ENCODE measurements around the gene HLA-E. TPM values are rescaled to one million over a fixed set of nuclear protein-coding genes. Genes with fewer than 3 reads are reported as not detected.

Gene HLA-E
- total and polyA plus RNA-seq, 2 donors (not counting 3 experiments of a cell fraction or from before 2014, with no cell fraction given) = 271 to 298 TPM

GRCh38 chr6:30453508-30454116, 35.7 kb upstream of the HLA-E start:
- no peaks in the 10 kb centered on the region for H4K20me1 ChIP-seq (replicated peaks; ENCODE audit: control insufficient read depth, extremely low read depth, insufficient read depth, low read length)
- FAIRE-seq = peak; percentile 94
- no peak overlapping the region for H3K9ac ChIP-seq (replicated peaks; ENCODE audit: extremely low read depth, insufficient read depth, low read length)
- ChIA-PET POLR2A (no interaction called here), CTCF (interaction anchor here (0.6 to 1.9 kb wide), 47 partner anchors 8 to 686 kb away, joined by 3 to 51 read pairs (median 5); partner anchors contain the start of genes ABCF1, DHX16 and MDC1)
- H3K9me3 ChIP-seq (replicated peaks; ENCODE audit: control insufficient read depth, insufficient read depth, low read length) = no peaks in the 10 kb centered on the region
- no peak overlapping the region for H3K27ac ChIP-seq (ENCODE audit: insufficient read depth, low read depth, low read length)
- no TSS peak for BruUV-seq (replicated peaks)
- TF ChIP-seq EZH2 (IDR thresholded peaks at IDR 0.05; ENCODE audit: borderline replicate concordance, low read depth, low read length, severe bottlenecking) = peak; percentile 7
- TF ChIP-seq MAX (IDR thresholded peaks at IDR 0.05; ENCODE audit: insufficient read depth, insufficient read length) = no peak
- TF ChIP-seq CTCF (IDR thresholded peaks at IDR 0.05; ENCODE audit: extremely low read depth in 1 of 2, insufficient read depth in 1 of 2, low read depth in 1 of 2, low read length in 2 of 2) = peak; percentile 96
- no peak overlapping the region for H2AFZ ChIP-seq (ENCODE audit: low read depth, low read length)
- dilution Hi-C loops (cut with MboI; ENCODE audit: extremely low pct_ligation_motif_present, low sequenced_read_pairs) = no loop called here
- no peaks in the 10 kb centered on the region for H3K9me1 ChIP-seq (replicated peaks; ENCODE audit: control insufficient read depth, extremely low read depth, insufficient read depth, low read length)
- H3K4me2 ChIP-seq (ENCODE audit: insufficient read depth, low read length) = no peak overlapping the region
- intact Hi-C loops (cut with micrococcal nuclease) = loop anchor here (1.0 kb wide), 3 partner anchors 29 to 96 kb away; no protein-coding TSS in a partner anchor
- DNase-seq (ENCODE audit: low read depth, low spot score) = peak; percentile 93
- H3K27me3 ChIP-seq (ENCODE audit: control insufficient read depth in 2 of 2, insufficient read depth in 2 of 2, low read length in 2 of 2) = peaks cover 76 to 87% of the 10 kb centered on the region in 2 experiments
- no peak overlapping the region for H3K4me3 ChIP-seq (replicated peaks in 1 of 3; ENCODE audit: insufficient read depth in 1 of 3, low read depth in 1 of 3, low read length in 3 of 3)
- no peaks in the 10 kb centered on the region for H3K79me2 ChIP-seq (ENCODE audit: control insufficient read depth, insufficient read depth, low read length)
- no peaks in the 10 kb centered on the region for H3K4me1 ChIP-seq (ENCODE audit: control insufficient read depth, extremely low read depth, insufficient read depth, low read length)
- H3K36me3 ChIP-seq (ENCODE audit: control insufficient read depth in 2 of 2, extremely low read depth in 1 of 2, insufficient read depth in 2 of 2, low read length in 2 of 2) = no peaks in the 10 kb centered on the region

- Histone ChIP-seq H3K9me3 (replicated peaks; ENCODE audit: control insufficient read depth, insufficient read depth, low read length) (no peaks in the 10 kb centered on the region), H3K4me1 (ENCODE audit: control insufficient read depth, extremely low read depth, insufficient read depth, low read length) (no peaks in the 10 kb centered on the region), H3K27ac (ENCODE audit: insufficient read depth, low read depth, low read length) (no peak overlapping the region), H3K4me3 (replicated peaks in 1 of 3; ENCODE audit: insufficient read depth in 1 of 3, low read depth in 1 of 3, low read length in 3 of 3) (no peak overlapping the region), H3K9ac (replicated peaks; ENCODE audit: extremely low read depth, insufficient read depth, low read length) (no peak overlapping the region), H3K36me3 (ENCODE audit: control insufficient read depth in 2 of 2, extremely low read depth in 1 of 2, insufficient read depth in 2 of 2, low read length in 2 of 2) (no peaks in the 10 kb centered on the region), H3K9me1 (replicated peaks; ENCODE audit: control insufficient read depth, extremely low read depth, insufficient read depth, low read length) (no peaks in the 10 kb centered on the region), H3K79me2 (ENCODE audit: control insufficient read depth, insufficient read depth, low read length) (no peaks in the 10 kb centered on the region), H4K20me1 (replicated peaks; ENCODE audit: control insufficient read depth, extremely low read depth, insufficient read depth, low read length) (no peaks in the 10 kb centered on the region), H3K27me3 (ENCODE audit: control insufficient read depth in 2 of 2, insufficient read depth in 2 of 2, low read length in 2 of 2) (peaks cover 71 to 92% of the 10 kb centered on the region in 2 experiments), H2AFZ (ENCODE audit: low read depth, low read length) (no peak overlapping the region), H3K4me2 (ENCODE audit: insufficient read depth, low read length) (no peak overlapping the region)
- dilution Hi-C loops (cut with MboI; ENCODE audit: extremely low pct_ligation_motif_present, low sequenced_read_pairs) (no loop called here), intact Hi-C loops (cut with micrococcal nuclease) (no loop called here)
- DNase-seq (ENCODE audit: low read depth, low spot score) (no peak), FAIRE-seq (no peak)
- TF ChIP-seq GATA2 (IDR thresholded peaks at IDR 0.05; ENCODE audit: insufficient read depth, insufficient read length, low read depth, low read length) (no peak), MAX (IDR thresholded peaks at IDR 0.05; ENCODE audit: insufficient read depth, insufficient read length) (no peak), JUN (IDR thresholded peaks at IDR 0.05; ENCODE audit: borderline replicate concordance, insufficient read depth, insufficient read length, low read depth) (no peak)
- ChIA-PET CTCF (no interaction called here), POLR2A (no interaction called here)
- no TSS peak for BruUV-seq (replicated peaks)
Measured at GRCh38 chr6:30459145-30459544, 30.2 kb upstream of the HLA-E start.
